ENCODE data around the gene FTSJ3.

Gene FTSJ3

GRCh38 chr17:63819131-63819530 lies 8.3 kb downstream of the FTSJ3 start:
- Histone ChIP-seq H3K27me3 (ENCODE audit: insufficient read depth, poor library complexity, severe bottlenecking) (no peaks in the 10 kb centered on the region), H3K27ac (replicated peaks) (peak overlapping the region; percentile 24; the same call in 1 of the 2 replicates), H3K4me3 (replicated peaks; ENCODE audit: insufficient read depth, low read length) (no peak overlapping the region)
- no peak for DNase-seq (ENCODE audit: low read depth in 1 of 2, low spot score in 1 of 2)
- TF ChIP-seq, protein P1, sequence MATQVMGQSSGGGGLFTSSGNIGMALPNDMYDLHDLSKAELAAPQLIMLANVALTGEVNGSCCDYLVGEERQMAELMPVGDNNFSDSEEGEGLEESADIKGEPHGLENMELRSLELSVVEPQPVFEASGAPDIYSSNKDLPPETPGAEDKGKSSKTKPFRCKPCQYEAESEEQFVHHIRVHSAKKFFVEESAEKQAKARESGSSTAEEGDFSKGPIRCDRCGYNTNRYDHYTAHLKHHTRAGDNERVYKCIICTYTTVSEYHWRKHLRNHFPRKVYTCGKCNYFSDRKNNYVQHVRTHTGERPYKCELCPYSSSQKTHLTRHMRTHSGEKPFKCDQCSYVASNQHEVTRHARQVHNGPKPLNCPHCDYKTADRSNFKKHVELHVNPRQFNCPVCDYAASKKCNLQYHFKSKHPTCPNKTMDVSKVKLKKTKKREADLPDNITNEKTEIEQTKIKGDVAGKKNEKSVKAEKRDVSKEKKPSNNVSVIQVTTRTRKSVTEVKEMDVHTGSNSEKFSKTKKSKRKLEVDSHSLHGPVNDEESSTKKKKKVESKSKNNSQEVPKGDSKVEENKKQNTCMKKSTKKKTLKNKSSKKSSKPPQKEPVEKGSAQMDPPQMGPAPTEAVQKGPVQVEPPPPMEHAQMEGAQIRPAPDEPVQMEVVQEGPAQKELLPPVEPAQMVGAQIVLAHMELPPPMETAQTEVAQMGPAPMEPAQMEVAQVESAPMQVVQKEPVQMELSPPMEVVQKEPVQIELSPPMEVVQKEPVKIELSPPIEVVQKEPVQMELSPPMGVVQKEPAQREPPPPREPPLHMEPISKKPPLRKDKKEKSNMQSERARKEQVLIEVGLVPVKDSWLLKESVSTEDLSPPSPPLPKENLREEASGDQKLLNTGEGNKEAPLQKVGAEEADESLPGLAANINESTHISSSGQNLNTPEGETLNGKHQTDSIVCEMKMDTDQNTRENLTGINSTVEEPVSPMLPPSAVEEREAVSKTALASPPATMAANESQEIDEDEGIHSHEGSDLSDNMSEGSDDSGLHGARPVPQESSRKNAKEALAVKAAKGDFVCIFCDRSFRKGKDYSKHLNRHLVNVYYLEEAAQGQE (IDR thresholded peaks at IDR 0.05; ENCODE audit: insufficient replicate concordance, low read depth) = no peak
- no peak for TF ChIP-seq POLR2AphosphoS5 (IDR thresholded peaks at IDR 0.05; ENCODE audit: low read depth)
- TF ChIP-seq CTCF (IDR thresholded peaks at IDR 0.05; ENCODE audit: insufficient read depth, low read length) = no peak
- TF ChIP-seq GABPA (IDR thresholded peaks at IDR 0.05; ENCODE audit: low read depth) = no peak
- TF ChIP-seq SPI1 (IDR thresholded peaks at IDR 0.05; ENCODE audit: borderline replicate concordance, low read depth) = no peak

- Histone ChIP-seq H3K27ac (replicated peaks) (no peak overlapping the region), H3K4me3 (replicated peaks; ENCODE audit: insufficient read depth, low read length) (no peak overlapping the region), H3K27me3 (ENCODE audit: insufficient read depth, poor library complexity, severe bottlenecking) (no peaks in the 10 kb centered on the region)
- no peak for TF ChIP-seq CTCF (IDR thresholded peaks at IDR 0.05; ENCODE audit: insufficient read depth, low read length)
- DNase-seq (ENCODE audit: low read depth in 1 of 2, low spot score in 1 of 2) = no peak
Observed at GRCh38 chr17:63817736-63818385, 9.6 kb downstream of the FTSJ3 start.

GRCh38 chr17:63816669-63817068 lies 10.8 kb downstream of the FTSJ3 start:
- no peak overlapping the region for H3K27ac ChIP-seq (replicated peaks)
- TF ChIP-seq CTCF (IDR thresholded peaks at IDR 0.05; ENCODE audit: insufficient read depth, low read length) (no peak), SPI1 (IDR thresholded peaks at IDR 0.05; ENCODE audit: borderline replicate concordance, low read depth) (no peak), POLR2AphosphoS5 (IDR thresholded peaks at IDR 0.05; ENCODE audit: low read depth) (no peak), GABPA (IDR thresholded peaks at IDR 0.05; ENCODE audit: low read depth) (no peak)
- TF ChIP-seq, protein P1 (IDR thresholded peaks at IDR 0.05; ENCODE audit: insufficient replicate concordance, low read depth) = no peak
- no peak for DNase-seq (ENCODE audit: low read depth in 1 of 2, low spot score in 1 of 2)

GRCh38 chr17:63816123-63816522 lies 11.3 kb downstream of the FTSJ3 start:
- no peak for DNase-seq (ENCODE audit: low read depth in 1 of 2, low spot score in 1 of 2)
- Histone ChIP-seq H3K4me3 (replicated peaks; ENCODE audit: insufficient read depth, low read length) (no peak overlapping the region), H3K27me3 (ENCODE audit: insufficient read depth, poor library complexity, severe bottlenecking) (no peaks in the 10 kb centered on the region), H3K27ac (replicated peaks) (no peak overlapping the region)
- TF ChIP-seq SPI1 (IDR thresholded peaks at IDR 0.05; ENCODE audit: borderline replicate concordance, low read depth) = no peak
- TF ChIP-seq, protein P1 (IDR thresholded peaks at IDR 0.05; ENCODE audit: insufficient replicate concordance, low read depth) = no peak
- no peak for TF ChIP-seq CTCF (IDR thresholded peaks at IDR 0.05; ENCODE audit: insufficient read depth, low read length)
- TF ChIP-seq POLR2AphosphoS5 (IDR thresholded peaks at IDR 0.05; ENCODE audit: low read depth) = no peak
- no peak for TF ChIP-seq GABPA (IDR thresholded peaks at IDR 0.05; ENCODE audit: low read depth)

More at GRCh38 chr17:63816669-63817068, 10.8 kb downstream of the FTSJ3 start:
- H3K4me3 ChIP-seq (replicated peaks; ENCODE audit: insufficient read depth, low read length) = no peak overlapping the region
- H3K27me3 ChIP-seq (ENCODE audit: insufficient read depth, poor library complexity, severe bottlenecking) = no peaks in the 10 kb centered on the region

All from HL-60 (cell line).